Stimulated activated effector memory CD8-positive, alpha-beta T cell treated with anti-CD3 and anti-CD28 coated beads, Interleukin-12 subunit alpha, Interleukin-12 subunit beta, amount 100 ng/mL, for 72 hours (primary cell): ENCODE measurements around the gene CDK18.

Experiments
- ATAC-seq: fragments of 150-1000 bp; cut with Tn5 transposase; 2 replicates; pipeline ENCODE4 v1.10.0; 2021
- DNase-seq, 2 donors: peaks; one replicate each; pipeline ENCODE4 v3.0.0; 2021 to 2022; ENCODE audit warnings: low spot score in 2 of 2
- H3K27ac Mint-ChIP-seq: one replicate; pipeline ENCODE4 v1.8.0; 2022; ENCODE audit warnings: mild to moderate bottlenecking, mixed read lengths
- H3K36me3 Mint-ChIP-seq: one replicate; pipeline ENCODE4 v1.8.0; 2022; ENCODE audit warnings: mild to moderate bottlenecking, mixed read lengths
- H3K4me1 Mint-ChIP-seq: one replicate; pipeline ENCODE4 v1.8.0; 2022; ENCODE audit warnings: mixed read lengths
- H3K4me3 Mint-ChIP-seq: one replicate; pipeline ENCODE4 v1.8.0; 2022; ENCODE audit warnings: mild to moderate bottlenecking, mixed read lengths
- H3K9me3 Mint-ChIP-seq: one replicate; pipeline ENCODE4 v1.8.0; 2022; ENCODE audit warnings: mixed read lengths

CDK18 gene

GRCh38 chr1:205575294-205575885 lies 70.9 kb downstream of the CDK18 start:
- Mint-ChIP-seq H3K27ac (no peak overlapping the region), H3K4me3 (no peak overlapping the region), H3K4me1 (no peaks in the 10 kb centered on the region), H3K9me3 (no peaks in the 10 kb centered on the region), H3K36me3 (no peaks in the 10 kb centered on the region)
- DNase-seq: no peak
- ATAC-seq: no peak

- H3K4me3 Mint-ChIP-seq: no peak overlapping the region
- H3K27ac Mint-ChIP-seq: no peak overlapping the region
- DNase-seq: no peak
- H3K9me3 Mint-ChIP-seq: no peaks in the 10 kb centered on the region
- no peaks in the 10 kb centered on the region for H3K4me1 Mint-ChIP-seq
- ATAC-seq: no peak
- no peaks in the 10 kb centered on the region for H3K36me3 Mint-ChIP-seq
These were observed 71.5 kb downstream of the CDK18 start for GRCh38 chr1:205576011-205576410.

- no peak for ATAC-seq
- no peak for DNase-seq
- Mint-ChIP-seq H3K4me1 (peaks cover 5% of the 10 kb centered on the region), H3K27ac (no peak overlapping the region), H3K9me3 (no peaks in the 10 kb centered on the region), H3K4me3 (no peak overlapping the region), H3K36me3 (no peaks in the 10 kb centered on the region)
These were observed 72.6 kb downstream of the CDK18 start for GRCh38 chr1:205576805-205577761.

GRCh38 chr1:205577874-205578658 lies 73.6 kb downstream of the CDK18 start:
- Mint-ChIP-seq H3K27ac (no peak overlapping the region), H3K4me3 (no peak overlapping the region), H3K36me3 (no peaks in the 10 kb centered on the region), H3K9me3 (no peaks in the 10 kb centered on the region), H3K4me1 (peaks cover 13% of the 10 kb centered on the region)
- DNase-seq (no peak), ATAC-seq (no peak)

GRCh38 chr1:205578780-205579571 lies 74.5 kb downstream of the CDK18 start:
- no peaks in the 10 kb centered on the region for H3K9me3 Mint-ChIP-seq
- H3K4me3 Mint-ChIP-seq: no peak overlapping the region
- H3K27ac Mint-ChIP-seq: no peak overlapping the region
- ATAC-seq (no peak), DNase-seq (no peak)
- no peaks in the 10 kb centered on the region for H3K36me3 Mint-ChIP-seq
- peaks cover 13% of the 10 kb centered on the region for H3K4me1 Mint-ChIP-seq

- Mint-ChIP-seq H3K27ac (no peak overlapping the region), H3K9me3 (no peaks in the 10 kb centered on the region), H3K36me3 (no peaks in the 10 kb centered on the region), H3K4me1 (peaks cover 13% of the 10 kb centered on the region), H3K4me3 (no peak overlapping the region)
- no peak for ATAC-seq
- DNase-seq: no peak
These were observed 75.2 kb downstream of the CDK18 start for GRCh38 chr1:205579711-205580110.

- Mint-ChIP-seq H3K9me3 (no peaks in the 10 kb centered on the region), H3K27ac (no peak overlapping the region), H3K4me1 (peaks cover 13% of the 10 kb centered on the region), H3K4me3 (no peak overlapping the region), H3K36me3 (no peaks in the 10 kb centered on the region)
- DNase-seq (no peak), ATAC-seq (no peak)
These were observed 75.9 kb downstream of the CDK18 start for GRCh38 chr1:205580140-205580922.

GRCh38 chr1:205580923-205581180 lies 76.4 kb downstream of the CDK18 start:
- no peak overlapping the region for H3K27ac Mint-ChIP-seq
- no peaks in the 10 kb centered on the region for H3K9me3 Mint-ChIP-seq
- peaks cover 13% of the 10 kb centered on the region for H3K4me1 Mint-ChIP-seq
- no peak overlapping the region for H3K4me3 Mint-ChIP-seq
- ATAC-seq: no peak
- no peak for DNase-seq
- no peaks in the 10 kb centered on the region for H3K36me3 Mint-ChIP-seq

GRCh38 chr1:205581321-205581980 lies 77.0 kb downstream of the CDK18 start:
- Mint-ChIP-seq H3K36me3 (no peaks in the 10 kb centered on the region), H3K4me3 (no peak overlapping the region), H3K4me1 (peaks cover 13% of the 10 kb centered on the region), H3K27ac (no peak overlapping the region), H3K9me3 (no peaks in the 10 kb centered on the region)
- DNase-seq (no peak), ATAC-seq (no peak)

GRCh38 chr1:205582046-205582445 lies 77.6 kb downstream of the CDK18 start:
- Mint-ChIP-seq H3K4me1 (peaks cover 13% of the 10 kb centered on the region), H3K36me3 (no peaks in the 10 kb centered on the region), H3K9me3 (no peaks in the 10 kb centered on the region), H3K4me3 (no peak overlapping the region), H3K27ac (peak overlapping the region; percentile 60)
- DNase-seq (no peak), ATAC-seq (no peak)
